Measurements from ENCODE around the gene IRS1.

DNA sequence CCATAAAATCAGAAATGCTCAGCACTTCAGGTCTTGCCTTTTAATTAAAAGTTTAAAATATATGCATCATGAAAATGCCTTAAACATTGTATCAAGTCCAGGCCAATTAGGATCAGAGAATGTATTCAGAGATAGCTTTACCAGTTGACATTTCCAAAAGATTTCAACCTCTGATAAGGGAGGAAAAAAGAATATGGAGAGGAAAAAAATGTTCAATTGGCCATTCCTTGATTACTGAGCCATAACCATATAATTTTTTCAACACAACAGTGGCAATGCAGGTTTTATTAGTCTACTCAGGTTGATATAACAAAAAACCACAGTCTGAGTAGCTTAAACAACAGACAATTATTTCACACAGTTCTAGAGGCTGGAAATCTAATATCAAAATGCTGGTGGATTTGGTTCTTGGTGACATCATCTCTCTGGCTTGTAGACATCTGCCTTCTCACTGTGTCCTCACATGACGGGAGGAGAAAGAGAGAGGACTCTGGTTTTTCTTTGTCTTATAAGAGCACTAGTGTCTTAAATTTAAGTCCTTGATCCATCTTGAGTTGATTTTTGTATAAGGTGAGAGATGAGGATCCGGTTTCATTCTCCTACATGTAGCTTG, 111.9 kb downstream of the IRS1 start:
- no peak for TF ChIP-seq EZH2phosphoT487 (IDR thresholded peaks at IDR 0.05; ENCODE audit: low read depth)
- TF ChIP-seq, protein P1, sequence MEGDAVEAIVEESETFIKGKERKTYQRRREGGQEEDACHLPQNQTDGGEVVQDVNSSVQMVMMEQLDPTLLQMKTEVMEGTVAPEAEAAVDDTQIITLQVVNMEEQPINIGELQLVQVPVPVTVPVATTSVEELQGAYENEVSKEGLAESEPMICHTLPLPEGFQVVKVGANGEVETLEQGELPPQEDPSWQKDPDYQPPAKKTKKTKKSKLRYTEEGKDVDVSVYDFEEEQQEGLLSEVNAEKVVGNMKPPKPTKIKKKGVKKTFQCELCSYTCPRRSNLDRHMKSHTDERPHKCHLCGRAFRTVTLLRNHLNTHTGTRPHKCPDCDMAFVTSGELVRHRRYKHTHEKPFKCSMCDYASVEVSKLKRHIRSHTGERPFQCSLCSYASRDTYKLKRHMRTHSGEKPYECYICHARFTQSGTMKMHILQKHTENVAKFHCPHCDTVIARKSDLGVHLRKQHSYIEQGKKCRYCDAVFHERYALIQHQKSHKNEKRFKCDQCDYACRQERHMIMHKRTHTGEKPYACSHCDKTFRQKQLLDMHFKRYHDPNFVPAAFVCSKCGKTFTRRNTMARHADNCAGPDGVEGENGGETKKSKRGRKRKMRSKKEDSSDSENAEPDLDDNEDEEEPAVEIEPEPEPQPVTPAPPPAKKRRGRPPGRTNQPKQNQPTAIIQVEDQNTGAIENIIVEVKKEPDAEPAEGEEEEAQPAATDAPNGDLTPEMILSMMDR (IDR thresholded peaks at IDR 0.05; ENCODE audit: low read depth, low read length): no peak
